KMS-11 (cell line): ENCODE data around the gene OR2A2.

ENCODE experiments used
- H2AFZ ChIP-seq: fragments of 200-600 bp; sonication (generic); 2 replicates; pipeline ENCODE4 v1.6.1; 2016; ENCODE audit warnings: antibody characterized with exemption, mixed run types, low read depth
- H3K27ac ChIP-seq: fragments of 200-600 bp; sonication (generic); 2 replicates; pipeline ENCODE4 v1.6.1; 2016; ENCODE audit warnings: mild to moderate bottlenecking, mixed run types
- H3K27me3 ChIP-seq: fragments of 200-600 bp; sonication (generic); 2 replicates; pipeline ENCODE4 v1.6.1; 2017; ENCODE audit warnings: mild to moderate bottlenecking, low read depth, mixed run types, moderate library complexity; ENCODE audit not compliant: insufficient read depth
- H3K36me3 ChIP-seq: fragments of 200-600 bp; sonication (generic); 2 replicates; pipeline ENCODE4 v1.6.1; 2017; ENCODE audit warnings: mild to moderate bottlenecking, mixed run types; ENCODE audit not compliant: insufficient read depth
- H3K4me1 ChIP-seq: fragments of 200-600 bp; sonication (generic); 2 replicates; pipeline ENCODE4 v1.6.1; 2016; ENCODE audit warnings: mild to moderate bottlenecking, low read depth, mixed run types; ENCODE audit not compliant: poor library complexity, severe bottlenecking
- H3K4me2 ChIP-seq: fragments of 200-600 bp; sonication (generic); 2 replicates; pipeline ENCODE4 v1.7.0; 2016; ENCODE audit warnings: mild to moderate bottlenecking, mixed run types
- H3K4me3 ChIP-seq: fragments of 200-600 bp; sonication (generic); IDR thresholded peaks from 2 replicates; pipeline ENCODE4 v1.6.1; 2017; ENCODE audit warnings: low read depth, low read length, mixed read lengths; ENCODE audit not compliant: insufficient read depth
- H3K79me2 ChIP-seq: fragments of 200-600 bp; sonication (generic); 2 replicates; pipeline ENCODE4 v1.6.1; 2016; ENCODE audit warnings: low read depth, mixed run types; ENCODE audit not compliant: insufficient read depth
- H3K9ac ChIP-seq: fragments of 200-600 bp; sonication (generic); 2 replicates; pipeline ENCODE4 v1.6.1; 2016; ENCODE audit warnings: mild to moderate bottlenecking, mixed run types
- H4K20me1 ChIP-seq: fragments of 200-600 bp; sonication (generic); 2 replicates; pipeline ENCODE4 v1.6.1; 2016; ENCODE audit warnings: mild to moderate bottlenecking, mixed run types; ENCODE audit not compliant: insufficient read depth
- TF ChIP-seq, protein P1 (sequence below): fragments of 200-600 bp; sonication (generic); conservative IDR thresholded peaks from 2 replicates; pipeline ENCODE4 v1.6.1; 2017; ENCODE audit warnings: low read depth, mild to moderate bottlenecking, antibody characterized with exemption, low read length, moderate library complexity, mixed read lengths

OR2A2 gene

GRCh38 chr7:144148224-144148827 lies 38.9 kb downstream of the OR2A2 start:
- H3K36me3 ChIP-seq = no peaks in the 10 kb centered on the region
- H3K27ac ChIP-seq = no peak overlapping the region
- no peaks in the 10 kb centered on the region for H3K79me2 ChIP-seq
- H3K4me1 ChIP-seq = no peaks in the 10 kb centered on the region
- H2AFZ ChIP-seq = no peak overlapping the region
- no peak overlapping the region for H3K4me3 ChIP-seq
- TF ChIP-seq, protein P1, sequence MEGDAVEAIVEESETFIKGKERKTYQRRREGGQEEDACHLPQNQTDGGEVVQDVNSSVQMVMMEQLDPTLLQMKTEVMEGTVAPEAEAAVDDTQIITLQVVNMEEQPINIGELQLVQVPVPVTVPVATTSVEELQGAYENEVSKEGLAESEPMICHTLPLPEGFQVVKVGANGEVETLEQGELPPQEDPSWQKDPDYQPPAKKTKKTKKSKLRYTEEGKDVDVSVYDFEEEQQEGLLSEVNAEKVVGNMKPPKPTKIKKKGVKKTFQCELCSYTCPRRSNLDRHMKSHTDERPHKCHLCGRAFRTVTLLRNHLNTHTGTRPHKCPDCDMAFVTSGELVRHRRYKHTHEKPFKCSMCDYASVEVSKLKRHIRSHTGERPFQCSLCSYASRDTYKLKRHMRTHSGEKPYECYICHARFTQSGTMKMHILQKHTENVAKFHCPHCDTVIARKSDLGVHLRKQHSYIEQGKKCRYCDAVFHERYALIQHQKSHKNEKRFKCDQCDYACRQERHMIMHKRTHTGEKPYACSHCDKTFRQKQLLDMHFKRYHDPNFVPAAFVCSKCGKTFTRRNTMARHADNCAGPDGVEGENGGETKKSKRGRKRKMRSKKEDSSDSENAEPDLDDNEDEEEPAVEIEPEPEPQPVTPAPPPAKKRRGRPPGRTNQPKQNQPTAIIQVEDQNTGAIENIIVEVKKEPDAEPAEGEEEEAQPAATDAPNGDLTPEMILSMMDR = no peak
- H3K27me3 ChIP-seq = no peaks in the 10 kb centered on the region
- no peak overlapping the region for H3K4me2 ChIP-seq
- no peak overlapping the region for H3K9ac ChIP-seq
- H4K20me1 ChIP-seq = no peaks in the 10 kb centered on the region

GRCh38 chr7:144158861-144159260 lies 49.5 kb downstream of the OR2A2 start:
- TF ChIP-seq, protein P1 = no peak
- no peak overlapping the region for H2AFZ ChIP-seq
- H3K79me2 ChIP-seq = no peaks in the 10 kb centered on the region
- H3K4me3 ChIP-seq = no peak overlapping the region
- no peak overlapping the region for H3K27ac ChIP-seq
- H3K36me3 ChIP-seq = no peaks in the 10 kb centered on the region
- H3K9ac ChIP-seq = no peak overlapping the region
- H3K27me3 ChIP-seq = no peaks in the 10 kb centered on the region
- H3K4me1 ChIP-seq = no peaks in the 10 kb centered on the region
- no peaks in the 10 kb centered on the region for H4K20me1 ChIP-seq
- H3K4me2 ChIP-seq = no peak overlapping the region
